ENCODE measurements around the gene PHF14.
A peak's percentile ranks its signal among the peaks of the same experiment; 100 is the strongest.
"Not testable (repeated sequence)": the region's sequence is repeated elsewhere in the genome, so short reads cannot be mapped to it uniquely, and the experiment has no call there.

PHF14 gene

GRCh38 chr7:10973061-10973941, at the start of gene PHF14:
TSS of gene PHF14 (plus strand) at chr7:10973872. CDS start at chr7:10974324, 452 bp downstream.
- DNase-seq = peak; percentile 96 to 98

GRCh38 chr7:10924370-10924769, 49.3 kb upstream of the PHF14 start:
- no peak for DNase-seq

GRCh38 chr7:10928203-10928602, 45.5 kb upstream of the PHF14 start:
- not testable (repeated sequence) for DNase-seq

- no peak for DNase-seq
These were observed 43.1 kb upstream of the PHF14 start for GRCh38 chr7:10930551-10930950.

- DNase-seq = no peak
These were observed 42.5 kb upstream of the PHF14 start for GRCh38 chr7:10931161-10931560.

- DNase-seq = no peak
These were observed 39.4 kb upstream of the PHF14 start for GRCh38 chr7:10934292-10934691.

GRCh38 chr7:10939237-10939910, 34.3 kb upstream of the PHF14 start:
- DNase-seq = peak; percentile 8 to 20

GRCh38 chr7:10939911-10940703, 33.6 kb upstream of the PHF14 start:
- peak; percentile 92 for DNase-seq

GRCh38 chr7:10940704-10941355, 32.8 kb upstream of the PHF14 start:
- no peak for DNase-seq

- no peak for DNase-seq
These were observed 23.2 kb upstream of the PHF14 start for GRCh38 chr7:10950494-10950893.

GRCh38 chr7:10950974-10951578, 22.6 kb upstream of the PHF14 start:
- DNase-seq = not testable (repeated sequence)

GRCh38 chr7:10952588-10952987, 21.1 kb upstream of the PHF14 start:
- DNase-seq = no peak

GRCh38 chr7:10953078-10953750, 20.5 kb upstream of the PHF14 start:
- not testable (repeated sequence) for DNase-seq

- DNase-seq = no peak
These were observed 17.1 kb upstream of the PHF14 start for GRCh38 chr7:10956528-10956927.

GRCh38 chr7:10960242-10960641, 13.4 kb upstream of the PHF14 start:
- DNase-seq = not testable (repeated sequence)

GRCh38 chr7:10965016-10965415, 8.7 kb upstream of the PHF14 start:
- DNase-seq = not testable (repeated sequence)

GRCh38 chr7:10972174-10972573, 1.5 kb upstream of the PHF14 start:
- no peak for DNase-seq

GRCh38 chr7:10973942-10974911, 555 bp downstream of the PHF14 start:
- DNase-seq = peak; percentile 7 to 11

- no peak for DNase-seq
These were observed 3.4 kb downstream of the PHF14 start for GRCh38 chr7:10977113-10977512.

GRCh38 chr7:10981317-10981716, 7.6 kb downstream of the PHF14 start:
- no peak for DNase-seq

All from inflammatory macrophage treated with lipopolysaccharide for 1 hour (primary cell).